ENCODE data around the gene ELAVL1.

The ELAVL1 gene

DNA sequence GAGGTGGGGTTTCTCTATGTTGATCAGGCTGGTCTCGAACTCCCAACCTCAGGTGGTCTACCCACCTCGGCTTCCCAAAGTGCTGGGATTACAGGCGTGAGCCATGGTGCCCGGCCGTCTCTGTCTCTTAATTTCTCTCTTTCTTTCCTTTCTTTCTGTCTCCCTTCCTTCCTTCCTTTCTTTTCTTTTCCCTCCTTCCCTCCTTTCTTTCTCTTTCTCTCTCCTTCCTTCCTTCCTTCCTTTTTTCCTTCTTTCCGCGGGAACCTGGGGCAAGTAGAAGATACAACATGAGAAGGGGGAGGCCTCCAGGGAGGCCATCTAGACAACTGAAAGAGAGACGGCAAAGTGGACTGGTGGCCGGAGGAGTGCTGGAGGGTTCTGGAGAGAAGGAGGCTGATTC lies 15.2 kb upstream of the ELAVL1 start:
- DNase-seq (ENCODE audit: low read depth), result no peak

DNA sequence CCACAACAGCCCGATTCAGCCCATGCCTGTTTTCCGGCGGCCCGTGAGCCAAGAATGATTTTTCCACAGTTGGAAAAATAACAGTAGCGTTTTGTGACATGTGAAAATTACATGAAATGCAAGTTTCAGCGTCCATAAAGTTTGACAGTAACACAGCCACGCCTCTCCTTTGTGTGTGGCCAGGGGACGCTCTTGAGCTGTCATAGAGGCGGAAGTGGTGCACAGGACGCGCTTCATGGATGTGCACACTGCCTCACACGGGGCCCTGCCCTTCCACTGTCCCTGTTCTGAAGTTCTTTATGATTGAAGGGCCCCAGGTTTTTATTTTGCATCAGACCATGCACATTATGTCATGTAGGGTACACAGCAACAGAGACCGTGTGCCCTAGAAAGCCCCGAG lies 12.4 kb upstream of the ELAVL1 start:
- DNase-seq (ENCODE audit: low read depth), result no peak

DNA sequence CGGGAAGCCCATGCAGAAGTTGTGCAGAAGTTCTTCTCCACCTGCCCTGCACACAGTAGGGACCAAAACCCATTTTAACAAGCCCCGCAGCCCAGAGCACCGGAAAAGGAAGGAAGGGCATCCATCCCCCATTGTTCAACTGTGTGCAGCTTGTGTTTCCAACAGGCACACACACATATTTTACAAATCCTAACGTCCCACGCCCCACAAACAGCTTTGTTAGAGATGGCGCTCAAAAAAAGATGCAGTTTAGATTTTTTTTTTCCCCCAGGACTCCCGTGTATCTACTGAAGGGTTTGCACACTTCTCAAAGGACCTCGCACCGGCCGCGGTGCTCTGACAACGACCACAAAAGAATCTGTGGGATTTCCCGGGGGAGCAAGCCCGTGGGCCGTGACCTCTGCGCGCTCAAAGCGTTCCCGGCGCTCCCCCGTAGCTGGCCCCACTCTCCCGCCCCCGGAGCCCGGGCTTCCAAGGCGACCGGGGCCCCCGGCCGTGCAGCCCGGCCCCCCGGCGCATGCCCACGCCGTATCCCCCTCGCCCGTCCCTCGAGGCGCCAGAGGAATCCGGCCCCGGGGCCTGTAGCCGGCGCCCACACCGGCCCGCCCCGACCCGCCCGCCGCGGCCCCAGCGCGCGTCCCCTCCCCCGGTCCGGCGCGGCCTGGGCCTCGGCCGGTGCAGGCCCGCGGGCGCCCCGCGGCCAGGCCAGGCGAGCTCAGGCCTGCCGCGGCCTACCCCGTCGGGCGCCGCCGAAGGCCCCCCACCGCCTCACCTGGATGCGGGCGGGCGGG lies 523 bp downstream of the ELAVL1 start:
- DNase-seq (ENCODE audit: low read depth), result peak; percentile 44

DNA sequence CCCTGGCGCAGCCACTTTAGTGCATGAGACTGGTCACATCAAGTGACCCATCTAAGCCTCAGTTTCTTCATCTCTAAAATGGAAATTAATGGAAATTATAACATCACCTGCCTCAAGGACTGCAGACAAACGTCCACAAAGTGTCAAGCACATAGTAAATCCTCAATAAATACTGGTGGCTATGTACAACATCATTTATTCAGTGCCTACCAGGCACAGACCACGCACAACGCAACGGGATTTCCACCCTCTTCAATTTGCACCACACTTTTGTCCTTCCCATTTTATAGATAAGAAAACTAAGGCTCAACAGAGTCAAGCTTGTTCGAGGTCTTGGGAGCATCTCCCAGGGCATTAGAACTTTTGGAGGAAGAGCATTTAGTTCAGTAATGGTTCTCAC lies 1.4 kb downstream of the ELAVL1 start:
- DNase-seq (ENCODE audit: low read depth), result no peak

DNA sequence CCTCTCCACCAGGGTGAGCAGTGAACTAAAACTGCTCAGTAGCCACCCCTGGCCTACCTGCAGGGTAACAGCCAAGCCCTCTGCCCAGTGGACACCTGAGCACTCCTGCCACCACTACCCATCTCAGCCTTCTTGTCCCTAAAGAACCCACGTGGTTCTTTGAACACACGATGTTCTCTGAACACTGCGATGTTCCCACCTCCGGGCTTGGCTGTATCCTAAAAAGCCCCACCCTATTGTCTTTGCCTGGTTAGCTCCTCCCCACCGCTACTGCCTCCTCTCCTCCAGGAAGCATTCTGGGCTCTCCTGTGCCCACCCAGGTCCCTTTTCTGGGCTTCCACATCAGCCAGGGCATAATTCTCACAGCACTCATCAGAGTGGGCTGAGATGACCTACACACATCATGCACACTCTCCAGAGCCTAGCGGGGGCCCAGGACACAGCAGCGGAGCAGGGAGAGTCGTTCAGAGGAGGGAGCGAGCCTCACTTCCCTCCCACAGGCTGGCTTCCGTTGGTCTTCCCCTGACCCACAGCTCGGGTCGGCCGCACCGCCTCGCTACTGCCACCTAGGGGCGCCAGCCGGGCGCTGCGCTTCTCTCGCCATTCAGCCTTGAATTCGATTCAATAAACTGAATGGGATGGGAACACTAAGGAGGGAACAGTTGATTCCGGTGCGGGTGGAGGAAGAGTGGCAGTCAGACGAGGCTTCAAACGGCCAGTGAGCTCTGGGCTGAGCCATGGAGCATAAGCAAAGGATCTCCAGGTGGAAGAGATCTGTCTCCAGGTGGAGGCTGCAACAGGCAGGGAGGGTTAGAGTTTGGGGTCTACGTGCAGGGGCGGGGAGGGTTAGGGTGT lies 3.2 kb downstream of the ELAVL1 start:
- DNase-seq (ENCODE audit: low read depth), result peak; percentile 77

- DNase-seq (ENCODE audit: low read depth), result no peak
These were observed 3.8 kb downstream of the ELAVL1 start for GRCh38 chr19:8001651-8001994.

GRCh38 chr19:8000298-8001038 lies 5.0 kb downstream of the ELAVL1 start:
- no peak for DNase-seq (ENCODE audit: low read depth)

DNA sequence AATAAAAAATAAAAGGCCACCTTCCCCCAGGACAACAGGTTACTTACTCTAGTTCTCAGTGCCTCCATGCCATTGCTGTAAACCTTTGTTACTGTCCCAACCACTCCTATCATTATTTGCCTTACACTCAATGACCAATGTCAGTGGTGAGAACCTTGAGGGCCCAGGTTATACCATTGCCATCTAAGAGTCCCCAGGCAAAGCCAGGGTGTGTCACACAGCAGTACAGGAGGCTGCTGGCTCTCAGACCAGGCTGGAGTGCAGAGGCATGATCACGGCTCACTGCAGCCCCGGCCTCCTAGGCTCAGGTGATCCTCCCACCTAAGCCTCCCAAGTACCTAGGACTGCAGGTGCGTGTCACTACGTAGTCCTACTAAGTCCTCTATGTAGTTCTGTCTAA lies 6.1 kb downstream of the ELAVL1 start:
- DNase-seq (ENCODE audit: low read depth), result no peak

- no peak for DNase-seq (ENCODE audit: low read depth)
These were observed 7.5 kb downstream of the ELAVL1 start for GRCh38 chr19:7997809-7998480.

DNA sequence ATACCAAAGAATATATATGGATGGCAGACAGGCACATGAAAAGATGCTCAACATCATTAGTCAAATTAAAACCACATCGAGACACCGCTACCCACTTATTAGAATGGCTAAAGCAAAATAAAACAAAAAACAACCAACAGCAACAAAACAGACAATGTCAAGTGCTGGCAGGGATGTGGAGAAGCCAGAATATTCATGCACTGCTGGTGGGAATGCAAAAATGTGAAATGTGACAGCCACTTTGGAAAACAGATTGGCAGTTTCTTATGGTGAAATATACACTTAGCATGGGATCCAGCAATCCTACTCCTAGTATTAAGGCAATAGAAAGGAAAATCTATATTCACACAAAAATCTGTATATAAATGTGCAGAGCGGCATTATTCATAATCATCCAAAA lies 8.6 kb downstream of the ELAVL1 start:
- no peak for DNase-seq (ENCODE audit: low read depth)

GRCh38 chr19:7995810-7996158 lies 9.7 kb downstream of the ELAVL1 start:
- DNase-seq (ENCODE audit: low read depth), result no peak

GRCh38 chr19:7994928-7995809 lies 10.3 kb downstream of the ELAVL1 start:
- peak; percentile 27 for DNase-seq (ENCODE audit: low read depth)

DNA sequence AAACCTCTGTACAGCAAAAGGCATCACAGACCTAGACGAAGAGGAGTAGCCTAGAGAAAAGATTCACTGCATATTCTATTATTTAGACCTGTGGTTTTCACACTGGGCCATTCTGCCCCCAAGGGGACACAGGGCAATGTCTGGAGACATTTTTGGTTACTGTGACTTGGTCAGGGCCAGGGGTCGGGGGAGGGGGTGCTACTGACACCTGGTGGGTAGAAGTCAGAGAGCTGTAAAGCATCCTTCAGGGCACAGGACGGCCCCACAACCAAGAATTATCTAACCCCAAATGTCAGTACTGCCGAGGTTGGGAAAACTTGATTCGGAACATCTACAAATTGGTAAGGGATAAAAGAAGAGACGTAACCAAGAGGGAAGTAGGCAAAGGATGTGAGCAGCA lies 11.3 kb downstream of the ELAVL1 start:
- DNase-seq (ENCODE audit: low read depth), result no peak

DNA sequence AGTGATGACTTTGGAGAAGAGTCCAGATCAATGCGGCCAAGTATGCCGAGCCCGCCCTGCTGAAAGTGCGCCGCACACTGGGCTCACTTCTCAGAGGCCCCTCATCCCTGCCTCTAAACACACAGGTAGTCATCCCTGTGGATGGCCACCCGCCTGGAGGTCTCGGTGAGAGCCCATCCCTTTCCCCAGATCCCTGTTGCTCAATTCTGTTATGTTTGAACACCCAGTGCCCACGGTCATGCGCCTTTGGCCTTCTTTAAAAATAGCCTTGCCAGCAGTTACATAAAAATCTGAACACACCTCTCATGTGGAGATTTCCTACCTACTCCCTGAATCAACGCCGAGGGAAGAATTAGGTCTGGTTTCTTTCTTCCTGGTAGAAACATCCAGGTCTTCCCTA lies 11.9 kb downstream of the ELAVL1 start:
- no peak for DNase-seq (ENCODE audit: low read depth)

DNA sequence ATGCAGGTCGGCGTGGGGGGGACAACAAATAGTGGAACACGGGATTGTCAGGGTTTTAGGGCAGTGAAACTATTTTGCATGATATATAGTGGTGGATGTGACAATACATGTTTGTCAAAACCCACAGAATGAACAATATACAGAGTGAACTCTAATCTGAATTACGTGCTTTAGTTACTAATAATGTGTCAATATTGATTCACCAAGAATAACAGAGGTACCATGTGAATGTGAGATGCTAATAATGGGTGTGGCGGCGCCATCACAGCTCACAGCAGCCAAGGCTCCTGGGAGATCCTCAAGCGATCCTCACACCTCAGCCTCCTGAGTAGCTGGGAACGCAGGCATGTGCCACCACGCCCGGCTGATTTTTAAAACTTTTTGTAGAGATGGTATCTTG lies 12.9 kb downstream of the ELAVL1 start:
- DNase-seq (ENCODE audit: low read depth), result no peak

DNA sequence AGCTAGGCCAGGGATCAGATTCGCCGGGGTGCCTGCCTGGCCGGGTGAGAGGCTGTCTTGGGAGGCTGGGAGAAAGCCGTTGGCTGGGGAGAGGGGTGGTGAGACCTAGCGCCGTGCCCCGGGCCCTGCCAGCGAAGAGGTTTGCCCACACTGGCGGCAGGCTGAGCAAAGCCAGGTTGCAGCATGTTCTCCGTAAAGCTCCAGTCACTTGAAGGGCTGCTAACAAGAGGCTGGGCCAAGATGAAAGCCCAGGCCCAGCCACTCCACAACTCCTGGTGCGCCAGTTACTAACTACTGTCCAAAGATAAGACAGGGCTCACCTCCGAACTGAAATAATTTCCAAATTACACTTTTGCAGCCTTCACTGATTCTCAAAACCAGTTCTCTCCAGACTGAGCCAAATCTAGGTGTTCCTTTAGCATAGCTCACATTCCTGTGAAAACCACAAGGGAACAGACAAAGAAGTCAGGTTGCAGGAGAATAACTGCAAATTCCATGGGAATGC lies 16.3 kb downstream of the ELAVL1 start:
- no peak for DNase-seq (ENCODE audit: low read depth)

GRCh38 chr19:7988307-7988706 lies 17.1 kb downstream of the ELAVL1 start:
- no peak for DNase-seq (ENCODE audit: low read depth)

DNA sequence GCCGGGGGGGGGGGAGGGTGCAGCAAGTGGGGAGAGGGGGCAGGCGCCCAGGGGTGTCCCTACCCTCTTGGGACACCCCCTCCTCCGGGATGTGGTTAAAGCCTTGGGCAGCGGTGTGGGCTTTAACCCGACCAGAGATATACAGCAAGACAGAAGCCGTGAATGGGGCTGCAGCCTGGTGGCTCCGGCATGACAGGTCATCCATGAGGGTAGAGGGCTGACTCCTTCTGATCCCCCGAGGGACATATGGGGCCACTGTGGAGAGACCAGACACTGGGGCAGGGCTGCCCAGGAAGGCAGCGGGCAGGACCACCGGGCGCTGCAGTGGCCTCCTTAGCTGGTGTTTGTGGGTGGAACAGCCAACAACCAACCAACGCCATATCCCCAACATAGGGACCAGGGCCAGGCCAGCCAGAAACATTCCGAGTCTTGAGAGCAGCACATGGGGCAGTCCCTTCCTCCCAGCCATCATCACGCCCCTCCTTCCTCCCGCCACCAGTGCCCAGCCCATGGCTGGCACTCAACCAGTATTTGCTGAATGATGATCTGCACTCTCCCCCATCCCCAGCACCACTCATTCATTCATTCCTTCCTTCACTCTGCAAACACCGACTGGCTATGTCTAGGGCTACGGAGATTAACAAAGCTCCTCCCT lies 18.2 kb downstream of the ELAVL1 start:
- no peak for DNase-seq (ENCODE audit: low read depth)

GRCh38 chr19:7986321-7987113 lies 18.9 kb downstream of the ELAVL1 start:
- peak; percentile 79 for DNase-seq (ENCODE audit: low read depth)

- DNase-seq (ENCODE audit: low read depth), result no peak
These were observed 19.9 kb downstream of the ELAVL1 start for GRCh38 chr19:7985481-7985911.

Measured in iris pigment epithelial cell (primary cell).